GM23338 (cell line): ENCODE data around the gene TMC2. TPM values are rescaled to one million over a fixed set of nuclear protein-coding genes. Genes with fewer than 3 reads are reported as not detected.

Source experiments
- ATAC-seq: fragments of 200-7000 bp; cut with Tn5 transposase; 3 replicates; pipeline ENCODE4 v1.9.1; 2020
- DNase-seq: peaks from one replicate; pipeline ENCODE4 v3.0.0-alpha.2; 2015; ENCODE audit warnings: low spot score
- H2AFZ ChIP-seq: fragments of 200-600 bp; sonication (generic); 2 replicates; pipeline ENCODE4 v1.8.0; 2016; ENCODE audit warnings: antibody characterized with exemption, mild to moderate bottlenecking, moderate library complexity
- H3F3A ChIP-seq: fragments of 200-600 bp; sonication (generic); replicated peaks from 2 replicates; pipeline ENCODE4 v1.8.0; 2017; ENCODE audit warnings: antibody characterized with exemption, mixed run types, low read depth
- H3K27ac ChIP-seq: fragments of 200-600 bp; sonication (generic); 2 replicates; pipeline ENCODE4 v1.6.1; 2016; ENCODE audit warnings: low read depth
- H3K27me3 ChIP-seq: fragments of 200-600 bp; sonication (generic); 2 replicates; pipeline ENCODE4 v1.8.0; 2016; ENCODE audit warnings: mild to moderate bottlenecking, mixed run types, moderate library complexity; ENCODE audit not compliant: insufficient read depth
- H3K36me3 ChIP-seq: fragments of 200-600 bp; sonication (generic); 2 replicates; pipeline ENCODE4 v1.8.0; 2016; ENCODE audit warnings: mild to moderate bottlenecking; ENCODE audit not compliant: insufficient read depth
- H3K4me1 ChIP-seq: fragments of 200-600 bp; sonication (generic); 2 replicates; pipeline ENCODE4 v1.8.0; 2016; ENCODE audit warnings: mild to moderate bottlenecking, moderate library complexity; ENCODE audit not compliant: insufficient read depth
- H3K4me2 ChIP-seq: fragments of 200-600 bp; sonication (generic); 2 replicates; pipeline ENCODE4 v1.7.1; 2017; ENCODE audit warnings: mixed run types
- H3K4me3 ChIP-seq: fragments of 200-600 bp; sonication (generic); 2 replicates; pipeline ENCODE4 v1.6.1; 2016; ENCODE audit warnings: mixed run types
- H3K79me2 ChIP-seq: fragments of 200-600 bp; sonication (generic); replicated peaks from 2 replicates; pipeline ENCODE4 v1.8.0; 2017; ENCODE audit warnings: mild to moderate bottlenecking; ENCODE audit not compliant: insufficient read depth
- H3K9me2 ChIP-seq: fragments of 200-600 bp; sonication (generic); 2 replicates; pipeline ENCODE4 v1.8.0; 2017; ENCODE audit not compliant: insufficient read depth
- H4K20me1 ChIP-seq: fragments of 200-600 bp; sonication (generic); replicated peaks from 2 replicates; pipeline ENCODE4 v1.8.0; 2017; ENCODE audit warnings: mild to moderate bottlenecking; ENCODE audit not compliant: insufficient read depth
- H3K27ac Mint-ChIP-seq: 2 replicates; pipeline ENCODE4 v1.8.0; 2020; ENCODE audit warnings: inconsistent platforms, mild to moderate bottlenecking, moderate library complexity, mixed read lengths
- H3K27me3 Mint-ChIP-seq: 3 replicates; pipeline ENCODE4 v1.8.0; 2022; ENCODE audit warnings: low read depth, mild to moderate bottlenecking, moderate library complexity, mixed read lengths, inconsistent platforms; ENCODE audit not compliant: insufficient read depth, poor library complexity
- H3K36me3 Mint-ChIP-seq: 3 replicates; pipeline ENCODE4 v1.8.0; 2021; ENCODE audit warnings: low read depth, mild to moderate bottlenecking, inconsistent platforms, moderate library complexity, mixed read lengths
- H3K4me1 Mint-ChIP-seq: 3 replicates; pipeline ENCODE4 v1.8.0; 2020; ENCODE audit warnings: mild to moderate bottlenecking, inconsistent platforms, mixed read lengths
- H3K4me3 Mint-ChIP-seq: 3 replicates; pipeline ENCODE4 v1.8.0; 2021; ENCODE audit warnings: moderate library complexity, mild to moderate bottlenecking, inconsistent platforms, mixed read lengths
- H3K9me3 Mint-ChIP-seq: 3 replicates; pipeline ENCODE4 v1.8.0; 2020; ENCODE audit warnings: moderate library complexity, mild to moderate bottlenecking, inconsistent platforms, mixed read lengths
- REST ChIP-seq: IDR thresholded peaks from one replicate; pipeline ENCODE4 v1.6.1; 2018; ENCODE audit warnings: antibody characterized with exemption; ENCODE audit not compliant: unreplicated experiment
- ZNF114 ChIP-seq: fragments of 250-450 bp; sonication (Bioruptor Pico); IDR thresholded peaks from 2 replicates; pipeline ENCODE4 v1.5.0; 2020; ENCODE audit warnings: mild to moderate bottlenecking, moderate library complexity
- polyA plus RNA-seq: library from polyadenylated mRNA; unstranded; fragments of >200 nt; fragmentation: Nextera tagmentation; extraction: Ambion mirVana; gene quantifications from 2 replicates; pipeline ENCODE4 v1.2.1, GENCODE V29; 2016
- total RNA-seq: library from RNA; depleted of rRNA; stranded (reverse); fragments of >200 nt; shearing (Covaris generic); gene quantifications from 2 replicates; pipeline ENCODE4 v1.2.3, GENCODE V29; 2014
- TF ChIP-seq, protein P1 (sequence below), 2 experiments: fragments of 200-600 bp in 1 of 2; sonication (generic) in 1 of 2; conservative IDR thresholded peaks; 2 replicates each; pipeline versions ENCODE4 v1.5.1 to v1.6.1; 2016 to 2017; ENCODE audit warnings: antibody characterized with exemption in 2 of 2, low read depth in 2 of 2, mild to moderate bottlenecking in 2 of 2, moderate library complexity in 1 of 2
- TF ChIP-seq, protein P2 (sequence below): fragments of 250-450 bp; sonication (Bioruptor Pico); IDR thresholded peaks from 2 replicates; pipeline ENCODE4 v1.5.0; 2020; ENCODE audit warnings: mild to moderate bottlenecking, moderate library complexity

Gene TMC2
- total and polyA plus RNA-seq, 2 experiments from 2014 or later, result not detected

- TF ChIP-seq, protein P1, sequence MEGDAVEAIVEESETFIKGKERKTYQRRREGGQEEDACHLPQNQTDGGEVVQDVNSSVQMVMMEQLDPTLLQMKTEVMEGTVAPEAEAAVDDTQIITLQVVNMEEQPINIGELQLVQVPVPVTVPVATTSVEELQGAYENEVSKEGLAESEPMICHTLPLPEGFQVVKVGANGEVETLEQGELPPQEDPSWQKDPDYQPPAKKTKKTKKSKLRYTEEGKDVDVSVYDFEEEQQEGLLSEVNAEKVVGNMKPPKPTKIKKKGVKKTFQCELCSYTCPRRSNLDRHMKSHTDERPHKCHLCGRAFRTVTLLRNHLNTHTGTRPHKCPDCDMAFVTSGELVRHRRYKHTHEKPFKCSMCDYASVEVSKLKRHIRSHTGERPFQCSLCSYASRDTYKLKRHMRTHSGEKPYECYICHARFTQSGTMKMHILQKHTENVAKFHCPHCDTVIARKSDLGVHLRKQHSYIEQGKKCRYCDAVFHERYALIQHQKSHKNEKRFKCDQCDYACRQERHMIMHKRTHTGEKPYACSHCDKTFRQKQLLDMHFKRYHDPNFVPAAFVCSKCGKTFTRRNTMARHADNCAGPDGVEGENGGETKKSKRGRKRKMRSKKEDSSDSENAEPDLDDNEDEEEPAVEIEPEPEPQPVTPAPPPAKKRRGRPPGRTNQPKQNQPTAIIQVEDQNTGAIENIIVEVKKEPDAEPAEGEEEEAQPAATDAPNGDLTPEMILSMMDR (conservative IDR thresholded peaks at IDR 0.05; ENCODE audit: low read depth in 2 of 2), result no peak
Observed at GRCh38 chr20:2626853-2627541, 90.6 kb downstream of the TMC2 start (continued).

DNA sequence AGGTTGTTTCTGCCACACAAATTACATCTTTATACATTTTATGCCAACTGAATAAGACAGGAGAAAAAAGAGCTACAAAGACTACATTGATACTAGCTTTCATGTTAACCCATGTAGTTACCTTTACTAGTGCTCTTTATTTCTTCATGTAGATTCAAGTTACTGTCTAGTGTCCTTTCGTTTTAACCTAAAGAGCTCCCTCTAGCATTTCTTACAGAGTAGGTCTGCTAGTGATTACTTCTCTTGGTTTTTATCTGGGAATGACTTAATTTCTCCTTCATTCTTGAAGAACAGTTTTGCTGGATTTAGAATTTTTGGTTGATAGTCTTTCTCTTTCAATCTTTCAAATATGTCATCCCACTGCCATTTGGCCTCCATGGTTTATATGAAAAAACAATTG, 94.9 kb downstream of the TMC2 start:
- Histone ChIP-seq H3K4me3 (no peak overlapping the region), H3K36me3 (no peaks in the 10 kb centered on the region), H4K20me1 (no peaks in the 10 kb centered on the region), H3K4me1 (no peaks in the 10 kb centered on the region), H3K4me2 (no peak overlapping the region), H3F3A (no peaks in the 10 kb centered on the region), H2AFZ (no peak overlapping the region), H3K79me2 (no peaks in the 10 kb centered on the region), H3K9me2 (0 out of 2 replicates have a peak, but pooled peaks cover 5% of the 10 kb centered on the region), H3K27me3 (no peaks in the 10 kb centered on the region), H3K27ac (no peak overlapping the region)
- TF ChIP-seq, protein P1 (conservative IDR thresholded peaks at IDR 0.05; ENCODE audit: low read depth in 2 of 2), result peak in 1 of 2 experiments; percentile 29; a peak in 2 of 4 replicates
- no peak for TF ChIP-seq ZNF114 (CRISPR knock-in tag)
- no peaks in the 10 kb centered on the region for H3K36me3 Mint-ChIP-seq
- H3K9me3 Mint-ChIP-seq, result peaks cover 3% of the 10 kb centered on the region; the same call in 2 of the 3 replicates
- H3K4me3 Mint-ChIP-seq, result no peak overlapping the region
- H3K27me3 Mint-ChIP-seq, result no peaks in the 10 kb centered on the region
- H3K4me1 Mint-ChIP-seq, result no peaks in the 10 kb centered on the region
- H3K27ac Mint-ChIP-seq, result no peak overlapping the region
- ATAC-seq, result peak; percentile 50; the same call in 2 of the 3 replicates
- DNase-seq, result peak; percentile 8

GRCh38 chr20:2633381-2633780, 97.0 kb downstream of the TMC2 start:
- no peak for ATAC-seq
- H3K27ac Mint-ChIP-seq, result no peak overlapping the region
- no peaks in the 10 kb centered on the region for H3K36me3 Mint-ChIP-seq
- H3K27me3 Mint-ChIP-seq, result no peaks in the 10 kb centered on the region
- Histone ChIP-seq H3K27ac (no peak overlapping the region), H3K4me3 (no peak overlapping the region), H3F3A (no peaks in the 10 kb centered on the region), H3K79me2 (no peaks in the 10 kb centered on the region), H2AFZ (no peak overlapping the region), H3K4me2 (no peak overlapping the region), H3K9me2 (0 out of 2 replicates have a peak, but pooled peaks cover 5% of the 10 kb centered on the region), H3K4me1 (no peaks in the 10 kb centered on the region), H3K27me3 (no peaks in the 10 kb centered on the region), H4K20me1 (no peaks in the 10 kb centered on the region), H3K36me3 (no peaks in the 10 kb centered on the region)
- H3K4me3 Mint-ChIP-seq, result no peak overlapping the region
- DNase-seq, result no peak
- H3K9me3 Mint-ChIP-seq, result no peaks in the 10 kb centered on the region
- H3K4me1 Mint-ChIP-seq, result no peaks in the 10 kb centered on the region
- TF ChIP-seq, protein P2, sequence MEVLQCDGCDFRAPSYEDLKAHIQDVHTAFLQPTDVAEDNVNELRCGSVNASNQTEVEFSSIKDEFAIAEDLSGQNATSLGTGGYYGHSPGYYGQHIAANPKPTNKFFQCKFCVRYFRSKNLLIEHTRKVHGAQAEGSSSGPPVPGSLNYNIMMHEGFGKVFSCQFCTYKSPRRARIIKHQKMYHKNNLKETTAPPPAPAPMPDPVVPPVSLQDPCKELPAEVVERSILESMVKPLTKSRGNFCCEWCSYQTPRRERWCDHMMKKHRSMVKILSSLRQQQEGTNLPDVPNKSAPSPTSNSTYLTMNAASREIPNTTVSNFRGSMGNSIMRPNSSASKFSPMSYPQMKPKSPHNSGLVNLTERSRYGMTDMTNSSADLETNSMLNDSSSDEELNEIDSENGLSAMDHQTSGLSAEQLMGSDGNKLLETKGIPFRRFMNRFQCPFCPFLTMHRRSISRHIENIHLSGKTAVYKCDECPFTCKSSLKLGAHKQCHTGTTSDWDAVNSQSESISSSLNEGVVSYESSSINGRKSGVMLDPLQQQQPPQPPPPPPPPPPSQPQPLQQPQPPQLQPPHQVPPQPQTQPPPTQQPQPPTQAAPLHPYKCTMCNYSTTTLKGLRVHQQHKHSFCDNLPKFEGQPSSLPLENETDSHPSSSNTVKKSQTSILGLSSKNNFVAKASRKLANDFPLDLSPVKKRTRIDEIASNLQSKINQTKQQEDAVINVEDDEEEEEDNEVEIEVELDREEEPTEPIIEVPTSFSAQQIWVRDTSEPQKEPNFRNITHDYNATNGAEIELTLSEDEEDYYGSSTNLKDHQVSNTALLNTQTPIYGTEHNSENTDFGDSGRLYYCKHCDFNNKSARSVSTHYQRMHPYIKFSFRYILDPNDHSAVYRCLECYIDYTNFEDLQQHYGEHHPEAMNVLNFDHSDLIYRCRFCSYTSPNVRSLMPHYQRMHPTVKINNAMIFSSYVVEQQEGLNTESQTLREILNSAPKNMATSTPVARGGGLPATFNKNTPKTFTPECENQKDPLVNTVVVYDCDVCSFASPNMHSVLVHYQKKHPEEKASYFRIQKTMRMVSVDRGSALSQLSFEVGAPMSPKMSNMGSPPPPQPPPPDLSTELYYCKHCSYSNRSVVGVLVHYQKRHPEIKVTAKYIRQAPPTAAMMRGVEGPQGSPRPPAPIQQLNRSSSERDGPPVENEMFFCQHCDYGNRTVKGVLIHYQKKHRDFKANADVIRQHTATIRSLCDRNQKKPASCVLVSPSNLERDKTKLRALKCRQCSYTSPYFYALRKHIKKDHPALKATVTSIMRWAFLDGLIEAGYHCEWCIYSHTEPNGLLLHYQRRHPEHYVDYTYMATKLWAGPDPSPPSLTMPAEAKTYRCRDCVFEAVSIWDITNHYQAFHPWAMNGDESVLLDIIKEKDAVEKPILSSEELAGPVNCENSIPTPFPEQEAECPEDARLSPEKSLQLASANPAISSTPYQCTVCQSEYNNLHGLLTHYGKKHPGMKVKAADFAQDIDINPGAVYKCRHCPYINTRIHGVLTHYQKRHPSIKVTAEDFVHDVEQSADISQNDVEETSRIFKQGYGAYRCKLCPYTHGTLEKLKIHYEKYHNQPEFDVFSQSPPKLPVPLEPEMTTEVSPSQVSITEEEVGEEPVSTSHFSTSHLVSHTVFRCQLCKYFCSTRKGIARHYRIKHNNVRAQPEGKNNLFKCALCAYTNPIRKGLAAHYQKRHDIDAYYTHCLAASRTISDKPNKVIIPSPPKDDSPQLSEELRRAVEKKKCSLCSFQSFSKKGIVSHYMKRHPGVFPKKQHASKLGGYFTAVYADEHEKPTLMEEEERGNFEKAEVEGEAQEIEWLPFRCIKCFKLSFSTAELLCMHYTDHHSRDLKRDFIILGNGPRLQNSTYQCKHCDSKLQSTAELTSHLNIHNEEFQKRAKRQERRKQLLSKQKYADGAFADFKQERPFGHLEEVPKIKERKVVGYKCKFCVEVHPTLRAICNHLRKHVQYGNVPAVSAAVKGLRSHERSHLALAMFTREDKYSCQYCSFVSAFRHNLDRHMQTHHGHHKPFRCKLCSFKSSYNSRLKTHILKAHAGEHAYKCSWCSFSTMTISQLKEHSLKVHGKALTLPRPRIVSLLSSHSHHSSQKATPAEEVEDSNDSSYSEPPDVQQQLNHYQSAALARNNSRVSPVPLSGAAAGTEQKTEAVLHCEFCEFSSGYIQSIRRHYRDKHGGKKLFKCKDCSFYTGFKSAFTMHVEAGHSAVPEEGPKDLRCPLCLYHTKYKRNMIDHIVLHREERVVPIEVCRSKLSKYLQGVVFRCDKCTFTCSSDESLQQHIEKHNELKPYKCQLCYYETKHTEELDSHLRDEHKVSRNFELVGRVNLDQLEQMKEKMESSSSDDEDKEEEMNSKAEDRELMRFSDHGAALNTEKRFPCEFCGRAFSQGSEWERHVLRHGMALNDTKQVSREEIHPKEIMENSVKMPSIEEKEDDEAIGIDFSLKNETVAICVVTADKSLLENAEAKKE (CRISPR knock-in tag), result no peak
- no peak for TF ChIP-seq REST
